Measurements from ENCODE around the gene LIM2. TPM values are rescaled to one million over a fixed set of nuclear protein-coding genes. Genes with fewer than 3 reads are reported as not detected.

The LIM2 gene
- total and polyA plus RNA-seq, 9 of the 15 experiments (the other 6 are each of a cell fraction or from before 2014, with no cell fraction given): 0.07 to 0.45 (median 0.18) TPM; not detected in 4

GRCh38 chr19:51366389-51367254 is 21.2 kb downstream of the LIM2 start (continued):
- TF ChIP-seq, protein P1, sequence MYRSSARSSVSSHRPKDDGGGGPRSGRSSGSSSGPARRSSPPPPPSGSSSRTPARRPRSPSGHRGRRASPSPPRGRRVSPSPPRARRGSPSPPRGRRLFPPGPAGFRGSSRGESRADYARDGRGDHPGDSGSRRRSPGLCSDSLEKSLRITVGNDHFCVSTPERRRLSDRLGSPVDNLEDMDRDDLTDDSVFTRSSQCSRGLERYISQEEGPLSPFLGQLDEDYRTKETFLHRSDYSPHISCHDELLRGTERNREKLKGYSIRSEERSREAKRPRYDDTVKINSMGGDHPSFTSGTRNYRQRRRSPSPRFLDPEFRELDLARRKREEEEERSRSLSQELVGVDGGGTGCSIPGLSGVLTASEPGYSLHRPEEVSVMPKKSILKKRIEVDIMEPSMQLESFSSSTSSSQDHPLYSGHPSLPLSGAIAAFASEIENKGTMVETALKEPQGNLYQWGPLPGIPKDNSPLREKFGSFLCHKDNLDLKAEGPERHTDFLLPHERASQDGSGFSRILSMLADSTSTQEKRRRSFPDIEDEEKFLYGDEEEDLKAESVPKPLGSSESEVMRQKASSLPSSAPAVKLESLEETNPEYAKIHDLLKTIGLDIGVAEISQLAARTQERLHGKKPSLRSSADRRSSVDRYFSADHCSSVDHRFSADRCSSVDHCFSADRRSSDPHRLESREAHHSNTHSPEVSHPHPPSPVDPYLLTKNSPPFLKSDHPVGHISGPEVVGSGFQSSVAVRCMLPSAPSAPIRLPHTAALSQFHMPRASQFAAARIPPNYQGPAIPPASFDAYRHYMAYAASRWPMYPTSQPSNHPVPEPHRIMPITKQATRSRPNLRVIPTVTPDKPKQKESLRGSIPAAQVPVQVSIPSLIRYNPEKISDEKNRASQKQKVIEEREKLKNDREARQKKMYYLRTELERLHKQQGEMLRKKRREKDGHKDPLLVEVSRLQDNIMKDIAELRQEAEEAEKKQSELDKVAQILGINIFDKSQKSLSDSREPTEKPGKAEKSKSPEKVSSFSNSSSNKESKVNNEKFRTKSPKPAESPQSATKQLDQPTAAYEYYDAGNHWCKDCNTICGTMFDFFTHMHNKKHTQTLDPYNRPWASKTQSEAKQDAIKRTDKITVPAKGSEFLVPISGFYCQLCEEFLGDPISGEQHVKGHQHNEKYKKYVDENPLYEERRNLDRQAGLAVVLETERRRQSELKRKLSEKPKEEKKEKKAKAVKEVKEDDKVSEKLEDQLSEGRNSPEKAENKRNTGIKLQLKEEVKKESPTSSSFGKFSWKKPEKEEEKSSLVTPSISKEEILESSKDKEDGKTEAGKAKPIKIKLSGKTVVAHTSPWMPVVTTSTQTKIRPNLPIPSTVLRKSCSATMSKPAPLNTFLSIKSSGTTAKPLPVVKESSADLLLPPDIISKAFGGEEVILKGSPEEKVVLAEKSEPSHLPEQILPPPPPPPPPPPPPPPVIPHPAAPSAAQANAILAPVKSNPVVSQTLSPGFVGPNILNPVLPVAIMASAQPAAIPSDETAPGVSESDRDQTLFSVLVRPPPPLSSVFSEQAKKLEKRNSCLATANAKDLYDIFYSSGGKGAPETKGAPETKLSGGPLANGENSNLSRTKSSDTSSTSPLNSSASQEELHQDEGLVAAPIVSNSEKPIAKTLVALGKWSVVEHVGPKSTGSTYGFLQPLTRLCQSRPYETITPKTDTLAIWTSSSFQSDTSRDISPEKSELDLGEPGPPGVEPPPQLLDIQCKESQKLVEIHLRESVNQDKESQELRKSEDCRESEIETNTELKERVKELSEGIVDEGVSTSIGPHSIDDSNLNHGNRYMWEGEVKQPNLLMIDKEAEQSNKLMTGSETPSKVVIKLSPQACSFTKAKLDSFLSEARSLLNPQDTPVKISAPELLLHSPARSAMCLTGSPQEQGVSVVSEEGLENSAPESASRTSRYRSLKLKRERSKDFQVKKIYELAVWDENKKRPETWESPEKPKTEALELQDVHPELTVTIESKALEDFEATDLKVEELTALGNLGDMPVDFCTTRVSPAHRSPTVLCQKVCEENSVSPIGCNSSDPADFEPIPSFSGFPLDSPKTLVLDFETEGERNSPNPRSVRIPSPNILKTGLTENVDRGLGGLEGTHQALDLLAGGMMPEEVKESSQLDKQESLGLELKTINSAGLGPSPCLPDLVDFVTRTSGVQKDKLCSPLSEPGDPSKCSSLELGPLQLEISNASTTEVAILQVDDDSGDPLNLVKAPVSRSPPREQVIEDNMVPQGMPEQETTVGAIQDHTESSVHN (IDR thresholded peaks at IDR 0.05; ENCODE audit: borderline replicate concordance in 1 of 2, low read depth in 1 of 2): no peak; a peak in 1 of 4 replicates
- TF ChIP-seq ZFX (CRISPR knock-in tag; IDR thresholded peaks at IDR 0.05) (peak; percentile 32; the same call in 1 of the 2 replicates), ZNF696 (CRISPR knock-in tag; conservative IDR thresholded peaks at IDR 0.05) (no peak), MLX (CRISPR knock-in tag; conservative IDR thresholded peaks at IDR 0.05) (no peak), ZNF224 (CRISPR knock-in tag; IDR thresholded peaks at IDR 0.05) (no peak), RNF2 (IDR thresholded peaks at IDR 0.05) (no peak), ZNF274 (IDR thresholded peaks at IDR 0.05; ENCODE audit: borderline replicate concordance, low read depth, low read length) (no peak), POLR2AphosphoS5 (IDR thresholded peaks at IDR 0.05; ENCODE audit: control insufficient read depth, insufficient read depth, low read depth, low read length) (peak; percentile 94), SAP30 (IDR thresholded peaks at IDR 0.05; ENCODE audit: borderline replicate concordance, insufficient read depth, low read depth, low read length, poor library complexity, severe bottlenecking) (no peak), TOE1 (IDR thresholded peaks at IDR 0.05; ENCODE audit: borderline replicate concordance) (peak; percentile 30; the same call in 1 of the 2 replicates), TOE1 (CRISPR knock-in tag; IDR thresholded peaks at IDR 0.05; ENCODE audit: borderline replicate concordance, low read depth) (no peak), NR2C2 (CRISPR knock-in tag; IDR thresholded peaks at IDR 0.05) (no peak), NR2C2 (tag; IDR thresholded peaks at IDR 0.05) (peak; percentile 78), DMBX1 (CRISPR knock-in tag; IDR thresholded peaks at IDR 0.05; ENCODE audit: borderline replicate concordance) (no peak)
- TF ChIP-seq, protein P2, sequence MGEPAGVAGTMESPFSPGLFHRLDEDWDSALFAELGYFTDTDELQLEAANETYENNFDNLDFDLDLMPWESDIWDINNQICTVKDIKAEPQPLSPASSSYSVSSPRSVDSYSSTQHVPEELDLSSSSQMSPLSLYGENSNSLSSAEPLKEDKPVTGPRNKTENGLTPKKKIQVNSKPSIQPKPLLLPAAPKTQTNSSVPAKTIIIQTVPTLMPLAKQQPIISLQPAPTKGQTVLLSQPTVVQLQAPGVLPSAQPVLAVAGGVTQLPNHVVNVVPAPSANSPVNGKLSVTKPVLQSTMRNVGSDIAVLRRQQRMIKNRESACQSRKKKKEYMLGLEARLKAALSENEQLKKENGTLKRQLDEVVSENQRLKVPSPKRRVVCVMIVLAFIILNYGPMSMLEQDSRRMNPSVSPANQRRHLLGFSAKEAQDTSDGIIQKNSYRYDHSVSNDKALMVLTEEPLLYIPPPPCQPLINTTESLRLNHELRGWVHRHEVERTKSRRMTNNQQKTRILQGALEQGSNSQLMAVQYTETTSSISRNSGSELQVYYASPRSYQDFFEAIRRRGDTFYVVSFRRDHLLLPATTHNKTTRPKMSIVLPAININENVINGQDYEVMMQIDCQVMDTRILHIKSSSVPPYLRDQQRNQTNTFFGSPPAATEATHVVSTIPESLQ (CRISPR knock-in tag; IDR thresholded peaks at IDR 0.05): peak; percentile 68; the same call in 1 of the 2 replicates
